ENCODE results near the gene SNX17.
"Not testable (repeated sequence)": the region's sequence is repeated elsewhere in the genome, so short reads cannot be mapped to it uniquely, and the experiment has no call there.

The SNX17 gene

DNA sequence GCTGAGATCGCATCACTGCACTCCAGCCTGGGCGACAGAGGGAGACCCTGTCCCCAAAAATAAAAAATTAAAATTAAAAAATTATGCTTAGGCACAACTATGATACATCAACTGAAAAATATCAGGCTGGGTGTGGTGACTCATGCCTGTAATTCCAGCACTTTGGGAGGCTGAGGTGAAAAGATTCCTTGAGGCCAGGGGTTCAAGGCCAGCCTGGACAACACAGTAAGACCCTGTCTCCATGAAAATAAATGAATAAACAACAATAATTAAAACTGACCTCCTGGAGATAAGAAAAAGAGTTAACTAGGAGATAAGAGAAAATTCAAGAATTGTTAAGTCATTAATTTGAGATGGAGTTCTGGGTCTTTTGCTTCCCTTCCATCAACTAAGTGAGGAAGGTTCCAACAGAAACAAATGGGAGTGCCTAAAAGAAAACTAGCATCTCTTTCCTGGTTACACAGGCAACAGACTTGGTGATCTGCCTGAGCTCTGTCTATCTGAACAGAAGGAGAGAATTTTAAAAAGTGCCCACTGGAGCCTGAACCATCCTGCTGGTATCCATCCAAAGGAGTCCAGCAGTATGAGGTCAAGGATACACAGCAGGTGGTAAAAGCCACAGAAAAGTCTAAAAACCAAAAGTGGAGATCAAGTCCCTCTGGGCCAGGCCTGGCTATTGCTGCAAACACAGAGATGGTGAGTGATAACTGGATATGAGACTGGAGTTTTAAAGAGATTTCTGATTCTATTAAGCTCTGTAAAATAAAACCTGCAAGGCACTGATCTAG lies 30.1 kb downstream of the SNX17 start:
- DNase-seq: no peak

DNA sequence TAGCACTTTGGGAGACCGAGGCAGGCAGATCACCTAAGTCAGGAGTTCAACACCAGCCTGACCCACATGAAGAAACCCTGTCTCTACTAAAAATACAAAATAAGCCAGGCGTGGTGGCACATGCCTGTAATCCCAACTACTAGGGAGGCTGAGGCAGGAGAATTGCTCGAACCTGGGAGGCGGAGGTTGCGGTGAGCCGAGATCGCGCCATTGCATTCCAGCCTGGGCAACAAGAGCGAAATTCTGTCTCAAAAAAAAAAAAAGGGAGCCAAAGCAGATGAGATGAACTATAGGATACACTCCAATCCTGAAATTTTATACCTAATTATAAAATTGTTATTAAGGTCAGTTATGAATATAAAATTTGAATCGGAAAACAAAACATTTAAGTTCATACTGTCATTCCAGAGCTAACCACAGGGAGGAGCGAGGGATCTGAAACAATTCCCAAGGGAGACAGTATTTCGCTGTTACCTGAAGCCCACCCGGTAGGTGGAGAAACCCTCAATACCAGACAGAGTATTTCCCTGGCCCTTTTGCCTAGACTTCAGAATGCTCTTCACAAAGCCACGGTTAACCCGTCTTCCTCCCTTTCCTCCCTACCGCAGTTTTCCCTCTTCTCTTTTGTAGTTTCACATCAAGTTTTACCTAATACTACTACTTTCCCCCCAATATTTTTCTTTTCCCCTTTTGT lies 37.5 kb downstream of the SNX17 start:
- peak; percentile 35 to 46 for DNase-seq

DNA sequence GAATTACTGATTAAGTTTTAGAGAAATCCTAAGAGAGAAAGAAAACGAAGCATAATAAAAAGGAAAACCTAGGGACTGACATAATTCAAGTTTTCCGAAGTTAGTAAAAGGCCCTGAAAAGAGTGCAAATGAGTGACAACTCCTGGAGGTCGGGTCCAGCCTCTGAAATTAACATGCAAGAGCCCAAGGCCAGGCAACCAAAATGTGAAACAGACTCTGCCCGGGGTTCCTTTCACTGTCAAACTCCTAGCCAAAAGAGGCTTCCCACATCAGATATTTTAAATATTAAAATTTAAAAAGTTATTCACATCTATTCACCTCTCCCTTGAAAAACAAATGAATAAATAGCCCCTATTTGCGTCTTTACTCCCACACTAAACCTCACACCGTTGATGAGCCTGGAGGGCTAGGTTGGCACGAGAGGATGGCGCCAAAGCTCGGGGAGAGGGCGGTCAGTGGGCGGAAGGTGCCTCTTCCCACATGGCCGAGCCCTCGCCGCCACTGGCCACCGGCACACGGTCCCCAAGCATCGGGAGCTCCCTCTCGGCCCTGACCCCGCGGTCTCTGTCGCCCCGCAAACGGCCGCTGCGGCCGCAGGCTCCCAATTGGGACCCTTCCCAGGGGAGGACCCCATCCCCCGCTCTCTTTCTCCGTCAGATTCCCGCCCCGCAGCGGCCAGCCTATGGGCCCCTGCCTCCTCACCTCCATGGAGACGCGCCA lies 38.3 kb downstream of the SNX17 start:
- peak; percentile 22 to 33 for DNase-seq

DNA sequence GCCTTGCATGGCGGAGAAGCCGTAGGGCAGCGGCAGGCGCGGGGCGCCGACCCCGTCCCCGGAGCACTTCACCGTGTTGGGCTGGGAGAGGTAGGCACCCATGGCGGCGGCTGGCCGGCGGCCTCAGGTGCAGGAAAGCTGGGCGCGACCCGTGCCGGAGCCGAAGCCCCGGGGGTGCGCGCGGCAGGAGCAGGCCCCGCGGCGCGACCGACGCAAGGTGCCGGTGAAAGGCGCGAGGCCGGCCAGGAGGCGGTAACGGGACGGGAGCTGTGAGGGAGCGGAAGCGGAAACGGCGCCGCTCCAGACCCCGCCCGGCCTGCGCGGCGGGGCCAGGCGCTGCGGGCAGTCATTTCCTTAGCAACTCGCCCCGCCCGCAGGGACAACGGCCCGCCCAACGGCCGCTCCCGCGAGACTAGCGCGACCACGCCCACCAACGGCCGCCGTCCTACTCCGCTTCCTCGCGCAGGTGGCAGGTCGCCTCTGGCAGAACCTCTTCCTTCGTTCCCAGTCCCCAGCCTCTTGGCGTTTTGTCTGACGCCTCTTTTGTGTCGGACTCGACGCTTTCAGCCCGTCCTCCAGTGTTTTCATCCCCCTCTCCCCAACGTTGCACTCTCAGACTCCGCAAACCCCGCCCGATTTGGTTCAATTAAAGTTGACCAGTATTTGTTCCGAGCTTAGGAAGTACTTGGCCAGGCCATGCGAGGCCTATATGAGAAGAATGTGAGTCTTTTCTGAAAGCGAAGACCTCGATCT lies 39.1 kb downstream of the SNX17 start, which contains the start of gene PPM1G:
TSS of gene PPM1G (minus strand) at position 271 of the 753 bp plus-strand sequence. CDS start at position 102, 169 bp downstream.
- peak; percentile 88 to 92 for DNase-seq

DNA sequence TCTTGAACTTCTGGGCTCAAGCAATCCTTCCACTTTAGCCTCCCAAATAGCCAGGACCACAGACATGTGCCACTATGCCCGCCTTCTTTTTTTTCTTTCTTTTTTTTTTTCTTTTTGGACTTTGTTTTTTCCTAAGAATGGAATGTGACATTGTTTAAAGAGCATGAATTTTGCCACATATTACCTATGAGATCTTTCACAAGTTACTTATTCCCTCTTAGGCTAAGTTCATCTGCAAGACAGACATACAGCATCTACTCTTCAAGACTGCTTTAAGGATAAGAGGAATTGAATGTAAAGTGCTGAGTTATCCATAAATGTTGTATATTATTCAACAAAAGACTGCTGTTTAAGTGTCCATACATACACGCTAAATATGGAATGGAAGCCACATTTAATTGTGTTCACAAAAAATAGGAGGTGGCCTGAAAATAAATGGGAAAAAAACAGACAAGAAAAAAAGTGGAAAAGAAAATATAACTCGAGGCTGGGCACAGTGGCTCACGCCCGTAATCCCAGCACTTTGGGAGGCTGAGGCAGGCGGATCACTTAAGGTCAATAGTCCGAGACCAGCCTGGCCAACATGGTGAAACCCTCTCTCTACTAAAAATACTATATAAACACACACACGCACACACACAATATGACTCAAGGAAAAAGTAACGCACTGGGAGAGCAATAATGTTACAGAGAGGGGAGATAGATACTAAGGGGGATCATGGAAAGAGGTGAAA lies 42.2 kb downstream of the SNX17 start:
- no peak for DNase-seq

DNA sequence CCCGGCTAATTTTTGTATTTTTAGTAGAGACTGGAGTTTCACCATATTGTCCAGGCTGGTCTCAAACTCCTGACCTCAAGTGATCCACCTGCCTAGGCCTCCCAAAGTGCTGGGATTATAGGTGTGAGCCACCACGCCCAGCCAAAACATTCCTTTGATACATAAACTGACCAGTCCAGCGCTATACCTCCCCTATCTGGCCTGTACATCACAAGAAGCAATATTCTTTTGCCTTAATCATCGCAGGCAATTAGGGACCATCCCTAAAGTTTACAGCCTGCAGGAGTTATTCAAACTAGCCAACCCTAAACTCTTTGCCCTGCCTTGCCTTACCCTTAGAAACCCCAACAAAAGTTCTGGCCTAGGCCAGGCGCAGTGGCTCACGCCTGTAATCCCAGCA lies 45.7 kb downstream of the SNX17 start:
- DNase-seq: no peak

DNA sequence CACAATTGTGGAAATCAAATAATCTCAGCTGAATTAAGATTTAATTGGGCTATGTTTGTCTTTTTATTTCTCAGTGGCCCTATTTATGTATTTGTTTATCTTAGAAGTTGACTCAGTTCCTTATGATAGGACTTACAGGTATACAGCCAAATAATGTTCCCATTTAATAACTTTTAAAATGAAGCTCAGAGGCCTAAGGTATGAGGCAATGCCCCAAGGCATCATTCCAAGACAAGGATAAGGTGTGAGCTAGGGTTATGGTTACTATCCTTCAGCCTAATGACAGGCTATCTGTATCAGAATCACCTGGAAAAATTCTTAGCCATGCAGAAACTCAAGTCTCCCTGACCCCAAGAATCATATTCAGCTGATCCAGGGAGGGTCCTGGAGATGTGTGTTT lies 50.6 kb downstream of the SNX17 start:
- no peak for DNase-seq

DNA sequence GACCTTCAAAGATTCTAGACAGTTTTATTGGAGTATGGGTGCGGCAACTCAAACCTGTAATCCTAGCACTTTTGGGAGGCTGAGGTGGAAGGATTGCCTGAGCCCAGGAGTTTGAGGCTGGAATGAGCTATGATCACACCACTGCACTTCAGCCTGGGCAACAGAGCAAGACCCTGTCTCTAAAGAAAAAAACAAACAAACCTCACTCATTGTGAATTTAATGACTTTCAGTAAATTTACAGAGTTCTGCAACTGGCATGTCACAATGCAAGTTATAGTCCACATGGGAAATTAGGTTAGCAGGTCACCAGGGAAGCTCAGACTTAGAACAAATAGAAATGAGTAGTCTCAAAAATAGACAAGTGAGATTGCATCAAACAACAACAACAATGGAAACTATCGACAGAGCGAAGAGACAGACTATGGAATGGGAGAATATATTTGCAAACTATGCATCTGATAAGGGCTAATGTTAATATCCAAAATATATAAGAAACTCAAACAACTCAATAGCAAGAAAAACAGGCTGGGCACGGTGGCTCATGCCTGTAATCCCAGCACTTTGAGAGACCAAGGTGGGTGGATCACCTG lies 51.3 kb downstream of the SNX17 start:
- no peak for DNase-seq

DNA sequence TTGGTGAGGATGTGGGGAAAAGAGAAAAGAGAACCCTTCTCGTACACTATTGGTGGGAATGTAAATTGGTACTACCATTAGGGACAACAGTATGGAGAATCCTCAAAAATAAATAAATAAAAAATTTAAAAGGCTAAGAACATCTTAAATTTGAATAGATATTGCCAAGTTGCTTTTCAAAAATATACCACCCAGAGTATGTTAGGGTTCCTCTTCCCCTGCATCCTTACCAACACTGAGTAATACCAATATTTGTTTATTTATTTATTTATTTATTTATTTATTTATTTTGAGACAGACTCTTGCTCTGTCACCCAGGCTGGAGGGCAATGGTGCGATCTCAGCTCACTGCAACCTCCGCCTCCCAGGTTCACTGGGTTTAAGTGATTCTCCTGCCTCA lies 52.5 kb downstream of the SNX17 start:
- DNase-seq: no peak

DNA sequence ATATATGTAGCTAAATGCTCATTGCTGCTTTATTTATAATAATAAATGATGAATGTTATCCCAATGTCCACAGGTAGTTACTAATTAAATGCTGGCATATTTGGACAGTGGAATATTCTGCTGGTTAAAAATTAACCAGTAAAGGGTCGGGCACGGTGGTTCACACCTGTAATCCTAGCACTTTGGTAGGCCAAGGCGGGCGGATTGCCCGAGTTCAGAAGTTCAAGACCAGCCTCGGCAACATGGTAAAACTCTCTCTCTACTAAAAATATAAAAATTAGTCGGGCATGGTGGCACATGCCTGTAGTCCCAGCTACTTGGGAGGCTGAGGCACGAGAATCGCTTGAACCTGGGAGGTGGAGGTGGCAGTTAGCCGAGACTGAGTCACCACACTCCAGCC lies 54.6 kb downstream of the SNX17 start:
- not testable (repeated sequence) for DNase-seq

Data from Kasumi-1 (cell line).